Colon (tissue), 2 donors: ENCODE data around the gene SPINT2.

Experiments used
- FAIRE-seq: peaks from 2 replicates; lab custom pipeline; 2012; peaks lifted over from hg19 to GRCh38; lab: Jason Lieb, UNC
- donor health status: control.
- donor health status: control.

The SPINT2 gene

GRCh38 chr19:38294090-38294489 lies 29.7 kb downstream of the SPINT2 start:
- no peak for FAIRE-seq

- no peak for FAIRE-seq
Measured at GRCh38 chr19:38298821-38299680, 34.7 kb downstream of the SPINT2 start.

- no peak for FAIRE-seq
Measured at GRCh38 chr19:38303517-38304351, 39.4 kb downstream of the SPINT2 start, which contains the start of gene C19orf33. C19orf33 (plus strand) TSS chr19:38304251; CDS start chr19:38304262, 11 bp downstream.

GRCh38 chr19:38304352-38304865 lies 40.0 kb downstream of the SPINT2 start:
- no peak for FAIRE-seq

GRCh38 chr19:38304866-38305429 lies 40.6 kb downstream of the SPINT2 start:
- FAIRE-seq, result no peak

- no peak for FAIRE-seq
Measured at GRCh38 chr19:38306236-38306635, 41.9 kb downstream of the SPINT2 start.

GRCh38 chr19:38307076-38307475 lies 42.7 kb downstream of the SPINT2 start:
- no peak for FAIRE-seq

GRCh38 chr19:38307597-38307996 lies 43.2 kb downstream of the SPINT2 start:
- no peak for FAIRE-seq

- FAIRE-seq, result no peak
Measured at GRCh38 chr19:38308006-38308766, 43.8 kb downstream of the SPINT2 start.

- FAIRE-seq, result no peak
Measured at GRCh38 chr19:38308926-38309614, 44.7 kb downstream of the SPINT2 start.

- no peak for FAIRE-seq
Measured at GRCh38 chr19:38309615-38310278, 45.4 kb downstream of the SPINT2 start.

GRCh38 chr19:38310279-38310670 lies 45.9 kb downstream of the SPINT2 start:
- no peak for FAIRE-seq

GRCh38 chr19:38310986-38311385 lies 46.6 kb downstream of the SPINT2 start:
- FAIRE-seq, result no peak

- FAIRE-seq, result no peak
Measured at GRCh38 chr19:38315657-38316476, 51.5 kb downstream of the SPINT2 start, which contains the start of gene YIF1B. YIF1B (minus strand) TSS chr19:38315947; CDS start chr19:38315917, 30 bp downstream.

- no peak for FAIRE-seq
Measured at GRCh38 chr19:38316477-38317067, 52.2 kb downstream of the SPINT2 start.

- FAIRE-seq, result no peak
Measured at GRCh38 chr19:38317104-38317612, 52.8 kb downstream of the SPINT2 start.

GRCh38 chr19:38318660-38319059 lies 54.3 kb downstream of the SPINT2 start:
- no peak for FAIRE-seq

GRCh38 chr19:38319421-38320258 lies 55.3 kb downstream of the SPINT2 start, which contains the start of gene KCNK6:
KCNK6 (plus strand) TSS chr19:38319845; CDS start chr19:38319951, 106 bp downstream.
- no peak for FAIRE-seq
